Fibroblast of lung (primary cell): ENCODE data around the gene MS4A4A. TPM values are rescaled to one million over a fixed set of nuclear protein-coding genes. Genes with fewer than 3 reads are reported as not detected.

Experiments used
- DNase-seq, 2 donors: peaks; one replicate each; pipeline versions ENCODE4 v3.0.0 to v3.0.0-alpha.2; 2010; ENCODE audit warnings: low read depth in 2 of 2
- H2AFZ ChIP-seq: 2 replicates; pipeline ENCODE4 v1.5.1; 2012; ENCODE audit warnings: low read length, control low read depth, inconsistent platforms
- H3K27ac ChIP-seq: 2 replicates; pipeline ENCODE4 v1.5.1; 2011; ENCODE audit warnings: low read length, control low read depth; ENCODE audit not compliant: insufficient read depth
- H3K27me3 ChIP-seq: 2 replicates; pipeline ENCODE4 v1.5.1; 2011; ENCODE audit warnings: mild to moderate bottlenecking, low read length; ENCODE audit not compliant: control insufficient read depth, insufficient read depth
- H3K36me3 ChIP-seq: 2 replicates; pipeline ENCODE4 v1.5.1; 2011; ENCODE audit warnings: low read length; ENCODE audit not compliant: control insufficient read depth, insufficient read depth
- H3K4me1 ChIP-seq: 2 replicates; pipeline ENCODE4 v1.5.1; 2011; ENCODE audit warnings: low read length; ENCODE audit not compliant: control insufficient read depth, insufficient read depth; ENCODE audit errors: extremely low read depth
- H3K4me2 ChIP-seq: 2 replicates; pipeline ENCODE4 v1.5.1; 2011; ENCODE audit warnings: low read length, control low read depth; ENCODE audit not compliant: insufficient read depth; ENCODE audit errors: extremely low read depth
- H3K4me3 ChIP-seq, 4 experiments: fragments of 200-600 bp in 1 of 4; sonication (generic) in 1 of 4; replicated peaks in 1 of 4; 2 replicates each; pipeline ENCODE4 v1.5.1; 2011 to 2016; ENCODE audit warnings: low read length in 4 of 4, low read depth in 3 of 4, mild to moderate bottlenecking in 3 of 4, control low read depth in 2 of 4, inconsistent platforms in 1 of 4, mixed read lengths in 1 of 4; ENCODE audit not compliant: insufficient read depth in 1 of 4; ENCODE audit errors: control extremely low read depth in 1 of 4
- H3K79me2 ChIP-seq: 2 replicates; pipeline ENCODE4 v1.5.1; 2012; ENCODE audit warnings: mild to moderate bottlenecking, low read length, inconsistent platforms; ENCODE audit not compliant: control insufficient read depth, insufficient read depth
- H3K9ac ChIP-seq: 2 replicates; pipeline ENCODE4 v1.5.1; 2011; ENCODE audit warnings: mild to moderate bottlenecking, low read length, control low read depth; ENCODE audit not compliant: insufficient read depth
- H3K9me3 ChIP-seq: 2 replicates; pipeline ENCODE4 v1.5.1; 2012; ENCODE audit warnings: low read depth, low read length; ENCODE audit not compliant: control insufficient read depth, insufficient read depth
- H4K20me1 ChIP-seq: 2 replicates; pipeline ENCODE4 v1.5.1; 2011; ENCODE audit warnings: low read length; ENCODE audit not compliant: control insufficient read depth, insufficient read depth; ENCODE audit errors: extremely low read depth
- CTCF ChIP-seq, 2 donors: IDR thresholded peaks in 1 of 2; conservative IDR thresholded peaks in 1 of 2; 1 replicate in 1 of 2; 2 replicates in 1 of 2; pipeline ENCODE4 v1.5.1; 2011 to 2012; ENCODE audit warnings: low read length in 2 of 2, control low read depth in 1 of 2, inconsistent platforms in 1 of 2, low read depth in 1 of 2, mild to moderate bottlenecking in 1 of 2
- EZH2 ChIP-seq: IDR thresholded peaks from 2 replicates; pipeline ENCODE4 v1.5.1; 2012; ENCODE audit warnings: low read length, control low read depth, mild to moderate bottlenecking; ENCODE audit errors: missing control alignments
- polyA plus RNA-seq, 2 donors: library from polyadenylated mRNA; depleted of rRNA in 1 of 2; stranded (reverse) in 1 of 2; unstranded in 1 of 2; fragments of >200 nt; gene quantifications; 2 replicates each; pipeline ENCODE4 v1.2.1, GENCODE V29; 2011 to 2012; ENCODE audit warnings: missing spikeins in 1 of 2
- total RNA-seq: library from RNA; depleted of rRNA; stranded (reverse); fragments of >200 nt; gene quantifications from 2 replicates; pipeline ENCODE4 v1.2.1, GENCODE V29; 2014

Gene MS4A4A
- total and polyA plus RNA-seq, 2 donors (not counting 1 experiment from before 2014, with no cell fraction given), result not detected

- no peak for TF ChIP-seq CTCF (conservative IDR thresholded peaks at IDR 0.05 in 1 of 2, IDR thresholded peaks at IDR 0.05 in 1 of 2; ENCODE audit: low read depth in 1 of 2, low read length in 2 of 2)
- no peak for TF ChIP-seq EZH2
- Histone ChIP-seq H4K20me1 (no peaks in the 10 kb centered on the region), H3K4me3 (no peak overlapping the region), H3K9me3 (no peaks in the 10 kb centered on the region), H3K9ac (no peak overlapping the region), H3K79me2 (no peaks in the 10 kb centered on the region), H3K4me1 (no peaks in the 10 kb centered on the region), H2AFZ (no peak overlapping the region), H3K4me2 (no peak overlapping the region), H3K27me3 (no peaks in the 10 kb centered on the region), H3K27ac (no peak overlapping the region), H3K36me3 (no peaks in the 10 kb centered on the region)
- DNase-seq, result no peak
Measured at GRCh38 chr11:60264644-60265043, 15.8 kb upstream of the MS4A4A start.

- TF ChIP-seq CTCF (conservative IDR thresholded peaks at IDR 0.05 in 1 of 2, IDR thresholded peaks at IDR 0.05 in 1 of 2; ENCODE audit: low read depth in 1 of 2, low read length in 2 of 2) (peak; percentile 58 to 62), EZH2 (no peak)
- Histone ChIP-seq H2AFZ (no peak overlapping the region), H3K27me3 (no peaks in the 10 kb centered on the region)
Measured at GRCh38 chr11:60265373-60266214, 14.9 kb upstream of the MS4A4A start.

GRCh38 chr11:60274416-60274815, 6.0 kb upstream of the MS4A4A start:
- H3K27ac ChIP-seq, result no peak overlapping the region
- H3K79me2 ChIP-seq, result no peaks in the 10 kb centered on the region
- H3K36me3 ChIP-seq, result no peaks in the 10 kb centered on the region
- no peaks in the 10 kb centered on the region for H3K27me3 ChIP-seq
- H3K9me3 ChIP-seq, result no peaks in the 10 kb centered on the region
- H3K4me1 ChIP-seq, result no peaks in the 10 kb centered on the region
- H3K4me3 ChIP-seq, result no peak overlapping the region
- TF ChIP-seq EZH2 (no peak), CTCF (conservative IDR thresholded peaks at IDR 0.05 in 1 of 2, IDR thresholded peaks at IDR 0.05 in 1 of 2; ENCODE audit: low read depth in 1 of 2, low read length in 2 of 2) (no peak)
- no peak for DNase-seq
- H2AFZ ChIP-seq, result no peak overlapping the region
- no peaks in the 10 kb centered on the region for H4K20me1 ChIP-seq
- no peak overlapping the region for H3K4me2 ChIP-seq
- H3K9ac ChIP-seq, result no peak overlapping the region

More at GRCh38 chr11:60265373-60266214, 14.9 kb upstream of the MS4A4A start:
- peak; percentile 5 to 14 for DNase-seq
- Histone ChIP-seq H3K4me3 (no peak overlapping the region), H3K79me2 (no peaks in the 10 kb centered on the region), H3K27ac (no peak overlapping the region), H3K9ac (no peak overlapping the region), H3K9me3 (no peaks in the 10 kb centered on the region), H3K4me1 (no peaks in the 10 kb centered on the region), H3K4me2 (no peak overlapping the region), H3K36me3 (no peaks in the 10 kb centered on the region), H4K20me1 (no peaks in the 10 kb centered on the region)
